ENCODE data around the gene SMURF2. TPM values are rescaled to one million over a fixed set of nuclear protein-coding genes. Genes with fewer than 3 reads are reported as not detected.
"Not testable (repeated sequence)": the region's sequence is repeated elsewhere in the genome, so short reads cannot be mapped to it uniquely, and the experiment has no call there.

The SMURF2 gene
- total and polyA plus RNA-seq, 9 of the 15 experiments (the other 6 are each of a cell fraction or from before 2014, with no cell fraction given): 3.8 to 22.0 (median 14.8) TPM

DNA sequence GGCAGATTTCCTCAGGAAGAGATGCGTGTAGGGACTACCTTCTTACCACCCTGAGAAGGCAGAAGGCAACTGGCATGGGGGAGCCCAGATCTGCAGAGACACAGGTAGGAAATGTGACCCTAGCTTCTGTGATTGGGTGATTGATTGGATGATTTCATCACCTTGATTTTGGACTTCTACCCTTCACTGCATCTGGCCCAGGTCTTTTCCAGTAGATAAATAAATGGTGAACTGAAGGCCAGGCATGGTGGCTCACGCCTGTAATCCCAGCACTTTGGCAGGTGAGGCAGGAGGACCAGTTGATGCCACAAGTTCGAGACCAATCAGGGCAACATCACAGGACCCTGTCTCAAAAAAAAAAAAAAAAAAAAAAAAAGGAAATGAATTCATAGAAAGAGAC lies 14.7 kb upstream of the SMURF2 start:
- Histone ChIP-seq H3K4me3 (no peak overlapping the region), H3K9ac (ENCODE audit: insufficient read depth in 1 of 2, low read depth in 2 of 2, low read length in 2 of 2) (no peak overlapping the region), H3K4me2 (ENCODE audit: insufficient read depth, low read length) (no peak overlapping the region), H4K20me1 (replicated peaks; ENCODE audit: control insufficient read depth, insufficient read depth, low read length) (no peaks in the 10 kb centered on the region), H2AFZ (ENCODE audit: low read depth, low read length) (no peak overlapping the region), H3K27ac (ENCODE audit: extremely low read depth, low read depth, low read length) (no peak overlapping the region), H3K79me2 (ENCODE audit: control insufficient read depth, insufficient read depth, low read length) (no peaks in the 10 kb centered on the region), H3K27me3 (ENCODE audit: control insufficient read depth in 2 of 2, insufficient read depth in 2 of 2, low read length in 2 of 2) (no peaks in the 10 kb centered on the region), H3K9me1 (ENCODE audit: control insufficient read depth, insufficient read depth, low read length) (peaks cover 3% of the 10 kb centered on the region), H3K4me1 (replicated peaks in 1 of 2; ENCODE audit: control insufficient read depth in 2 of 2, insufficient read depth in 2 of 2, low read length in 2 of 2) (no peaks in the 10 kb centered on the region), H3K9me3 (replicated peaks; ENCODE audit: control insufficient read depth, insufficient read depth, low read depth, low read length) (no peaks in the 10 kb centered on the region), H3K36me3 (ENCODE audit: control insufficient read depth, insufficient read depth, low read length) (no peaks in the 10 kb centered on the region)
- FAIRE-seq (no peak), ATAC-seq (no peak), DNase-seq (ENCODE audit: extremely low read depth in 1 of 4, low spot score in 3 of 4) (no peak)
- TF ChIP-seq CREBBP (IDR thresholded peaks at IDR 0.05; ENCODE audit: low read depth, low read length): no peak
- TF ChIP-seq CCNT2 (IDR thresholded peaks at IDR 0.05; ENCODE audit: borderline replicate concordance, extremely low read depth, insufficient read length, low read depth, low read length): no peak
- TF ChIP-seq THRAP3 (IDR thresholded peaks at IDR 0.05; ENCODE audit: borderline replicate concordance): no peak
- TF ChIP-seq TFE3 (CRISPR knock-in tag; IDR thresholded peaks at IDR 0.05): no peak
- no peak for TF ChIP-seq ZNF224 (CRISPR knock-in tag; IDR thresholded peaks at IDR 0.05)
- no peak for TF ChIP-seq MTA1 (IDR thresholded peaks at IDR 0.05; ENCODE audit: borderline replicate concordance)
- BruUV-seq (replicated peaks): no TSS peak
- intact Hi-C loops (cut with micrococcal nuclease) (no loop called here), in situ Hi-C loops (cut with MboI) (no loop called here)
- WGBS (ENCODE audit: insufficient coverage, low coverage, missing lambda C conversion rate): 17% methylated on average over 2 of the region's 3 CpGs
- CTCF ChIA-PET (ENCODE audit: low intra/inter-chr PET ratio): no interaction called here
- POLR2A ChIA-PET: no interaction called here

DNA sequence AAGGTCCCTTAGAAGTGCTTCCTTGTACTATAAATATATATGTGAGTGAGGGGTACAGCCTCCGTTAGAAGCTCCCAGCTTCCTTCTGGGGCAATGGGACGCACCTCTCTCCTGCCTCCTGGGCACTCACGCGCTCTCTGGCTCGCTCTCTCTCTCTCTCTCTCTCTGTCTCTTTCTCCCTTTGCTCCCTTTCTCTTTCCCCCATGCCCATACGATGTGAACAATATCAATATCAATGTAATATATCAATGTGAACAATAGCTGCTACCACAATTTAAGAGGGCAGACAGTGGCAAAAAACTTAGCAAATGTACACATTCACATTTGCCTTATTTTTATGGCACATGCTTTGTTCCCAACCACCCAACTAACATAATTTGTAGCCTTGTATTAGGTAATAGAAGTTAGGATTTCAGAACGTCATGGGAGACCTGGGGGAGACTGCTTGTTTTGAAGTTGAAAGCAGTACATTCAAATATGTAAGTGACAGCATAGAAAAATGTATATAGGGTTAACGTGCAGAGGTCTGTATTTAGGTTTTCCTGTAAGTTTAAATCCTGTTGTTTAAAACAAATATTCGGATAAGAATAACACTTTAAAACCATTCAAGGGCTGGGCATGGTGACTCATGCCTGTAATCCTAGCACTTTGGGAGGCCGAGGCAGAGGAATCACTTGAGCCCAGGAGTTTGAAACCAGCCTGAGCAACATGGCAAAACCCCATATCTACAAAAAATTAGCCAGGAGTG lies 8.9 kb upstream of the SMURF2 start:
- H3K27me3 ChIP-seq (ENCODE audit: control insufficient read depth in 2 of 2, insufficient read depth in 2 of 2, low read length in 2 of 2); H3K4me1 ChIP-seq (replicated peaks in 1 of 2; ENCODE audit: control insufficient read depth in 2 of 2, insufficient read depth in 2 of 2, low read length in 2 of 2); ATAC-seq; H3K79me2 ChIP-seq (ENCODE audit: control insufficient read depth, insufficient read depth, low read length); H3K27ac ChIP-seq (ENCODE audit: extremely low read depth, low read depth, low read length); BruUV-seq (replicated peaks); H3K9me1 ChIP-seq (ENCODE audit: control insufficient read depth, insufficient read depth, low read length); POLR2A ChIA-PET; H3K9ac ChIP-seq (ENCODE audit: insufficient read depth in 1 of 2, low read depth in 2 of 2, low read length in 2 of 2); DNase-seq (ENCODE audit: extremely low read depth in 1 of 4, low spot score in 3 of 4); H3K36me3 ChIP-seq (ENCODE audit: control insufficient read depth, insufficient read depth, low read length); H3K4me3 ChIP-seq; H3K4me2 ChIP-seq (ENCODE audit: insufficient read depth, low read length); intact Hi-C loops (cut with micrococcal nuclease); in situ Hi-C loops (cut with MboI); CTCF ChIA-PET (ENCODE audit: low intra/inter-chr PET ratio); H4K20me1 ChIP-seq (replicated peaks; ENCODE audit: control insufficient read depth, insufficient read depth, low read length); H3K9me3 ChIP-seq (replicated peaks; ENCODE audit: control insufficient read depth, insufficient read depth, low read depth, low read length): not testable (repeated sequence)
- peak; percentile 54 for FAIRE-seq
- WGBS (ENCODE audit: insufficient coverage, low coverage, missing lambda C conversion rate): 41% methylated on average over 10 of the region's 10 CpGs
- 0 out of 2 replicates have a peak overlapping the region, but pooled peaks have one; percentile 51 for H2AFZ ChIP-seq (ENCODE audit: low read depth, low read length)

All from K562 (cell line).